ENCODE measurements around the gene ACSF3.

GRCh38 chr16:89050868-89051311, 42.8 kb upstream of the ACSF3 start:
- TF ChIP-seq CTCF (IDR thresholded peaks at IDR 0.05) (no peak), POLR2A (IDR thresholded peaks at IDR 0.05) (no peak)
